Head of caudate nucleus (tissue), 42 donors: ENCODE data around the gene TPCN2.
A peak's percentile ranks its signal among the peaks of the same experiment; 100 is the strongest.

Source experiments
- DNase-seq, 42 donors: peaks; one replicate each; pipeline versions ENCODE4 v3.0.0 to v3.0.0-alpha.2; 2020 to 2021; ENCODE audit warnings: mixed read lengths in 7 of 42
- intact Hi-C: fragments of 100-400 bp; cut with DNase I; formaldehyde crosslinking; loops from one replicate; pipeline ENCODE4 v1.15.0; 2022

The TPCN2 gene

DNA sequence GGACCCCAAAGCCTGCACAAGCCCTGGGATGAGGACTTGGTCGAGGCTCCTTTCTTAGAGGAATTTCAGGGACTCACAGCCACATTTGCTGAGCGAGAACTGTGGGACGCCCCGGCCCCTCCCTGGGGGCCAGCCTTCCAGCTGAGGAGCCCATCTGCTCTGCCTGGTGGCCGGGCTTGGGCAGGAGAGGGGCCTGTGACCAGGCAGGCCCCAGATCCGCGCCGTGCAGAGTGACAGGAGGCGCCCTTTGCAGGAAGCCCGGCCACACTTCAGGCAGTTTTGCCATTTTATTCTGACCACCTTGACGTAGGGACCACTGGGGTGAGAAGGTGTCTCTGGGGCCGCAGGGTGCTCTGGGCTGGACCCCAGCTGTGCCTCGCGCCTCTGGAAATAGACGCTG lies 35.6 kb downstream of the TPCN2 start:
- intact Hi-C loops, result loop anchor here (10.0 kb wide), 1 partner anchor 160 kb away; no protein-coding TSS in a partner anchor
- no peak for DNase-seq

DNA sequence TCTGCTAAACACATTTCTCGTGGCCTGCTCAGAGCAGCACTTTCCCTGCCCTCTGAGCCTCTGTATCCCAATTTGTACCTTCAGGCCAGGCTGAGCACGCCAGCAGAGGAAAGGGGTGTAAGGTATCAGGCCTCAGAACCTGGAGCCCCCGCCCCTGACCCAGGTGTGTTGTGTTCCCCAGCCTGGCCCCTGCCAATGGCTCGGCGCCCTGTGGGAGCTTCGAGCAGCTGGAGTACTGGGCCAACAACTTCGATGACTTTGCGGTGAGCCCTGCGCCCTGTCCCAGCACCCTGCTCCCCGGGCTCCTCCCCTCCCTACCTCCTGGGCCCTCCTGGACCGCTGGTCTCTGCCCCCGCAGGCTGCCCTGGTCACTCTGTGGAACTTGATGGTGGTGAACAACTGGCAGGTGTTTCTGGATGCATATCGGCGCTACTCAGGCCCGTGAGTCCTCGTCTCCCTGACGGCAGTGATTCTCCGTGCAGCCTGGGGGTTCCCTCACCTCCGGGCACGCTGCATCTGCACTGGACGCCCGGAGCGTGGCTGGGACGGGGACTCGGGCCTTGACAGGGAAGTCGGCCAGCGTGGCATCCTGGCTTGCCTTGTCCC lies 36.9 kb downstream of the TPCN2 start:
- intact Hi-C loops, result loop anchor here (10.0 kb wide), 1 partner anchor 161 kb away; no protein-coding TSS in a partner anchor
- no peak for DNase-seq

DNA sequence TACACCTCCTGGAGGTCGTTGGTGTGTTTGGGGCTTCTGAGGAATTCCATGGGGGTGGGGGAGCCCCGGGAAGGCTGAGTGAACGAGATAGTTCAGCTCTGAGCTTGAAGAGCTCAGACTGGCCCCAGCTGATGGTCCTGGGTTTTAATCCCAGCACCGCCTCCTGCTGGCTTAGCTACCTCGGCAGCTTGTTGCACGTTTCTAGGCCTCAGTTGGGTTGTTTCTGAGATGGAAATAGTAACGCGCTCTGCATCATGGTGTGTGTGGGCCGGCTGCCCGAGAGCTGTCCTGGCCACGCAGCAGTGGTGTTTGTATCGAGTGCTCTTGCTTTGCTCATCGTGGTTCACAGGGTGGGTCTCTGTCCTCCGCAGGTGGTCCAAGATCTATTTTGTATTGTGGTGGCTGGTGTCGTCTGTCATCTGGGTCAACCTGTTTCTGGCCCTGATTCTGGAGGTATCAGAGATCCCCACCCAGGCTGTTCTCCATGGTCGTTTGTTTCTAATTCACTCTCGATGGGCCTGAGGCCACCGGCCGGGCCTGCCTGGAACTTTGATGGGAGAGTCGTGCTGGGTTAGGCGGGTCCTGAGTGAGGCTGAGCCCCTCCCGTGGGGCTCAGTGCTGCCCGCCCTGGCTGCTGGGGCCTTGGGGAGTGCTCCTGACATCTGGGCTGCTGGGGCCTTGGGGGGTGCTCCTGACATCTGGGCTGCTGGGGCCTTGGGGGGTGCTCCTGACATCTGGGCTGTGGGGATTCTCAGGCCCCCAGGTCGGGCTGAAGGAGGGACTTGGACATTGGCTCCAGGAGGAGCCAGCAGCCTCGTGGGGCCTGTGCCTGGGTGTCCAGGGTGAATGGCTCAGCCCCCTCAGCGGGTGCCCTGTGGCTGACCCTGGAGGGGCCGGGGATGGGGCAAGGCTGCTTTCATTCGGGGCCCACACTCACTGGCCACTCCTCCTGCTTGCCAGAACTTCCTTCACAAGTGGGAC lies 37.7 kb downstream of the TPCN2 start:
- no peak for DNase-seq
- intact Hi-C loops, result loop anchor here (10.0 kb wide), 1 partner anchor 162 kb away; no protein-coding TSS in a partner anchor

DNA sequence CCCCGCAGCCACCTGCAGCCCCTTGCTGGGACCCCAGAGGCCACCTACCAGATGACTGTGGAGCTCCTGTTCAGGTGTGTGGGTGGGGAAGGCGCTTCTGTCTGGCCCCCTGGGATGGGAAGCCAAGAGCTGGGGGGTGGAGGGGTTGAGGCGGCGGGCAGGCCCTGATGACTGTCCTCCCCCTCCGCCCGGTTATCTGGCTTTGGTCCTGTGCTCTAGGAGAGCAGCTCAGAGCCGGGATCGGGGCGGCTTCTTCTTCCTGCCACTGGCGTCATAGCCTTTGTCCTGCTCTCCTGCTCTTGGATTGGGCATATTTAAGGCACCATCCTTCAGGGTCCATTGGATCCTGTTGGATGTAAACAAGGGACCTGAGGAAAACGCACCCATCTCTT lies 38.4 kb downstream of the TPCN2 start:
- no peak for DNase-seq
- intact Hi-C loops, result loop anchor here (10.0 kb wide), 1 partner anchor 162 kb away; no protein-coding TSS in a partner anchor

DNA sequence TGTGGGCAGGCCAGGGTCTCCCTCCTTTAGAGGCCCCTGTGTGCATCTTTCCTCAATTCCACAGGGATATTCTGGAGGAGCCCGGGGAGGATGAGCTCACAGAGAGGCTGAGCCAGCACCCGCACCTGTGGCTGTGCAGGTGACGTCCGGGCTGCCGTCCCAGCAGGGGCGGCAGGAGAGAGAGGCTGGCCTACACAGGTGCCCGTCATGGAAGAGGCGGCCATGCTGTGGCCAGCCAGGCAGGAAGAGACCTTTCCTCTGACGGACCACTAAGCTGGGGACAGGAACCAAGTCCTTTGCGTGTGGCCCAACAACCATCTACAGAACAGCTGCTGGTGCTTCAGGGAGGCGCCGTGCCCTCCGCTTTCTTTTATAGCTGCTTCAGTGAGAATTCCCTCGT lies 39.1 kb downstream of the TPCN2 start:
- intact Hi-C loops, result loop anchor here (10.0 kb wide), 1 partner anchor 163 kb away; no protein-coding TSS in a partner anchor
- DNase-seq, result no peak

DNA sequence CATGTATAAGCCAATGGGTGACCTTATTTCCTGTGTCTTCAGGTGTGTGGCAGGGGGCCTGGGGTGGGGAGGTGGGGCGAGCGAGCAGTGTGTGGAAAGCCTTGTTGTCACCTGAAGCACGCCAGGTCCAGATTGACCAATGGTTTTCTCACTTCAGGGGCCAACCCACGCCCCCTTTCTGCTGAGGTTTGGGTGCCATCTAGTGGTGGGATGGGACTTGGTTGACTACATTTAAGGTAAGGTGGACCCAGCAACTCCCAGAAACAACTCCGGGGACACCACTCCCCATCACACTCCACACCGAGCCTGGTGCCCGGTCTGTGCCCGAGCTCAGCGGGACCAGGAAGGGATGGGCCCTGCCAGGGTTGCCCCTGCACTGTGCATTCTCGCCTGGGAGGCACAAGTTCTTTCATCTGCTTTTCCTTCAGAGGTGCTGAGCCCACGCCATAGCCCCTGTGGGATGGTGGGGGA lies 40.0 kb downstream of the TPCN2 start:
- intact Hi-C loops, result loop anchor here (10.0 kb wide), 1 partner anchor 164 kb away; no protein-coding TSS in a partner anchor
- peak; percentile 28 to 89 (median 71) for DNase-seq

DNA sequence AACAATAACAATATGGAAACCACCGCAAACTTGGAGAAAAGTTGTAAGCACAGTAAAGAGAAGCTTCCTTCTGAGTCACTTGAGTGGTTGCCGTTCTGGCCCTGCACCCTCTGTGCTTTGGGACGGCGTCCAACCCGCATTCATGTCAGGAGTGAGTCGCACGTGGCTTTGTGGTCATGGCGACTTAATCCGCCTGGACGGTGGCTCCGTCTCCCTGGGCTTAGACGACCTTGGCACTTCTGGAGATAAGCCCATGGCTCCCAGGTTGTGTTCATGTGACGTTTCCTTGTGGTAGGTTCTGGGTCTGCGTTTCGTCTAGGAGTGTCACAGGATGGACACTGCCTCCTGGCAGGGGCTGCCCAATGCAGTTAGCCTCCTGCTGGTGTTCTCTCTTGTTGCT lies 40.5 kb downstream of the TPCN2 start:
- no peak for DNase-seq
- intact Hi-C loops, result loop anchor here (10.0 kb wide), 1 partner anchor 164 kb away; no protein-coding TSS in a partner anchor

DNA sequence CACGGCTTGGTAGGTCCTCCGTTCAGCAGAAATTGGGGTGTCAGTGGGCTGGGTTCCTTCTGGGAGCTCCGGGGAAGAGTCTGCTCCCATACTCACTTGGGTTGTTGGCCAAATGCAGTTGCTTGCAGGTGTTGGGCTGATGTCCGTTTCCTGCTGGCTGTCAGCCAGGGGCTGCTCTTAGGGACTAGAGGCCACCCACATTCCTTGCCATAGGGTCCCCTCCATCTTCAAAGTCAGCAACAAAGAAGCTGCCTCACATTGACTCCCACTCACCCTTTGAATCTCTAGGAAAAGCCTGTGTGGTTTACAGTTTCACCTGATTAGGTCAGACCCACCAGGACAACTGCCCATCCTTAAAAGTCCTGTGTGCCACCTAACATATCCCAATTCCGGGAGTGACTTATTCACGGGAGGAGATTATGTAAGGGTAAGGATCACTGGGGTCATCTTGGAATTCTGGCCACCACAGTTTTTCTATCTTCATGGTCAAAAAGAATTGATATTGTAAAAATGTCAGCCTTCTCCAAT lies 43.0 kb downstream of the TPCN2 start:
- intact Hi-C loops, result no loop called here
- DNase-seq, result no peak

DNA sequence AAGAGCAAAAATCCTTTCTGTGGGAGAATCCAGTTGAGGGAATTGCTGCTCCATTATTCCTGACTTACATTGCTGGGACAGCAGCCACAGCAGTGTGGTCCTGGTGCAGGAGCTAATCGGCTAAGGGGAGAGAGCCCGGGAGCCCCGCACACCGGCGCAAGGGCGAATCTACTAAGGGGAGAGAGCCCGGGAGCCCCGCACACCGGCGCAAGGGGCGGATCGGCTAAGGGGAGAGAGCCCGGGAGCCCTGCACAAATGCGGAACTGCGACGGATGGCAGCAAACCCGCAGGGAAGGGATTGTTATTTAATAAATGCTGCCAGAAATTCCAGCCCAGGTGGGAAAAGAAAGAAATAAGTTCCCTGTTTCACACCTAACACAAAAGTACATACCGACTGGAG lies 43.5 kb downstream of the TPCN2 start:
- intact Hi-C loops, result no loop called here
- no peak for DNase-seq

DNA sequence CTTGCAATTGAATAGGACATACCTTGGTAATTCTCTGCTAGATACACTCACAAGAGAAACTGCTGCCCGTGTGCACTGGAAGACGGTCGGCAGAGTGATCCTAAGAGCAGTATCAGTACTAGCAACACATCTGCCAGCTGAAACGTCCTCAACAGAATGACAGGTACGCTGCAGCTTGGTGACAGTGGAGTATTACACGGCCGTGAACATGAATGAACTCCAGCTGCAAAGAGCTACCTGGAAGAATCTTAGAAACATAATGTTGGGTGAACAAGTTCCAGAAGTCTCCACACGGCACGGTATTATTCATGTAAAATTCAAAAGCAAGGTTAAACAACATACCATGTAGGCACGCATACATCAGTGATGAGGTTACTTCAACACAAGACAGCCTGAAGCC lies 44.4 kb downstream of the TPCN2 start:
- DNase-seq, result no peak
- intact Hi-C loops, result no loop called here

DNA sequence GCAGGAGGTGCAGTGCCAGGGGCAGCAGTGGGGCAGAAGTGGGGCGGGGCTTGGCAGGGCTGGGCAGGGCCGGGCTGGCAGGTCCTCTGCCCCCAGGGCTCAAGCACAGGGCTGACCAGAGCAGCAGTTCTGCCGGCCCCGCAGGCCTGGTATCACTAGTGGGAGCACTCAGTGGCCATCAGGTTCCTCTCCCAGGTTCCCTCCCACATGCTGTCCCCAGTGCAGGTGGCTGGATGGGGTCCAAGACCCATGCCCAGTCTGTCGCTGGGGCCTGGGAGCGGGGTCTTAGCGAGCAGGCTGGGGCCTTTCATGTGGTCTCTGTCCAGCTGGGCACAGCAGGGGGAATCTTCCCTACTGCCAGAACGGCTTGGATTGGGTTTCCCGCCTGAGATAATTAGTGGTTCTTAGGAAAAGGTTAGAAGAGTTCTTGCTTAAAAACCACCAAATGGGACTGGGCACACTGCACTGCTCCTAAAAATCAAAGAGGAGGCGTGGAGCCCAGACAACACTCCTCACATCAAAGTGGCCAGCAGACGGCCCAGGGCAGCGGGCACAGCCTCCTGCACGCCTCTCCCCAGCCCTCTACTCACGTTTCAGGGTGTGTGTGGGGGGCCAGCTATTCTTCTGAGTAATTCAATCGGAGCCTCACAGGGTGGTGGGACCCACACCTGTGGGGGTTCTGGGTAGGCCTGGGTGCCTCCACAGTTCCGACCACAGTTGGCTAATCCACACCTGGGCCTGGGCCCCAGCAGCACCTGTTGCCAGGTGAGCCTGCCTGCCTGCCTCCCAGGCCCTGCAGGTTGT lies 45.6 kb downstream of the TPCN2 start:
- intact Hi-C loops, result no loop called here
- DNase-seq, result no peak

DNA sequence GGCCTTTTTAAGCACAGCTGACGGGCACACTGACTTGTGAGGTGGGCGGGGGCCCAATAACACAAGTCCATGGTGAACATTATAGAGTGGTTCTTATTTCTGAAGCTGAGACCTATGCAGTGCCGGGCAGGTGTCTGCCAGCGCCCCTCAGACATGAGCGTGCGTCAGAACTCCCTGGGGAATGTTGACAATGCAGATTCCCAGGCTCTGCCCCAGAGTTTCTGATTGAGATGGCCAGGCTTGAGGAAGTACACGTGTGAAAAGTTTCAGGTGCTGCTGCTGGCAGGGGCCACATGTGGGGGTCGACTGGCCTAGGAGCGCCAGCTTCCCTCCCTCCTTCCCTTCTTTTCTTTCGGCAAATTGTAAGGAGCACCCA lies 46.2 kb downstream of the TPCN2 start:
- DNase-seq, result no peak
- intact Hi-C loops, result no loop called here

DNA sequence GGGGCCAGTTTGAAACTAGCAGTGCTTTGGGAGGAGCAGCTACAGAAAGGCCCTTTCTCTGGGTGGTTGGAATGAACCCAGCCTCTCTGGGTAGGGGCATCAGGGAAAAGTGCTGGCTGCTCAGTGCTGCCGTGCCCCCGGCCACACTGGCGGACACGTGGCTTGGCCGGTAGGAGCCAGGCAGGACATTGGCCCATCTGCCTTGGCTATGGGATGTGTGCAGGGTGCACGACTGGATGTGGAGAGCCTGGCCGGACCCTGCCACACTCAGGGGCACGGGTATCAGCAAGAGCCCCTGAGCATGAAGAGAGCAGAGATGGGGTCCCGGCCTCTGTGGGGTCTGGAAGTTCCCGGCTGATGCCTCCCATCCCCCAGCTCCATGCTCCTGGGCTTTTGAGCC lies 46.6 kb downstream of the TPCN2 start:
- intact Hi-C loops, result no loop called here
- peak in 8 of 42 donors; percentile 18 to 48 (median 30) for DNase-seq

DNA sequence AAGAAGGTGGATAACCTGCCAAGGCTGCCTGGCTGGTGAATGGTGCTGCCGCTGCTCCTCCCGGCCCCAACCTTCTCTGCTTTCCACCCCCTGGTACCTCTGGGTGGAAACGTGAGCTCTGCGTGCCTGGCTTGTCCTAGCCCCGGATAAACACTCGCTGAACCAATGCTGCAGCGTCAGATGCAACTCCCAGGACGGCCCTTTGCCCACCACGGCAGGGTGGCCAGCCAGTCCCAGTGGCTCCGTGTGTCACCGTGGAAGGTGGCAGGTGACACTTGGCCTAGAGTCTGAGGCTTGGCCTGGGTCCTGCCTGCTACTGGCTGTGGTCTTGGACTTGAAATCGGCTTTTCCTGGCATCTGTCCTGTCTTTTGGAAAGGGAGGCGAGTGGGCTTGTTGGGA lies 47.7 kb downstream of the TPCN2 start:
- intact Hi-C loops, result no loop called here
- DNase-seq, result no peak

DNA sequence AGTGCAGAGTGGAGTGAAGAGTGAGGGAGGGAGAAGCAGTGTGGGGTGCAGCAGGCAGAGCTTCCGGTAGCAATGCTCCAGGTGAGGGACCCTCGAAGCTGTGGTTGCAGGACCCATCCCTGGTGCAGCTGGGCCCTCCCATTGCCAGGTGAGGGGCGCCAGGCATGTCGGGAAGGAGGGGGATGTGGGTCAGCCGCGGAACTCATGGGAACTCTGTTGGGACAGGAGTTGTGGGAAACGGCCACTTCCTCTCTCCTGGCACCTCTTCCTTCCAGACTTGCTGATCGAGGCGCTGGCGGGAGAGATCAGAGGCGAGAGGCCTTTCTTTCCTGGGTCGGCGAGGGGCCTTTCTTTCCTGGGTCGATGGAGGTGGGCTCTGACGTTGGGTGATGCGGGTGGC lies 48.5 kb downstream of the TPCN2 start:
- DNase-seq, result no peak
- intact Hi-C loops, result no loop called here

DNA sequence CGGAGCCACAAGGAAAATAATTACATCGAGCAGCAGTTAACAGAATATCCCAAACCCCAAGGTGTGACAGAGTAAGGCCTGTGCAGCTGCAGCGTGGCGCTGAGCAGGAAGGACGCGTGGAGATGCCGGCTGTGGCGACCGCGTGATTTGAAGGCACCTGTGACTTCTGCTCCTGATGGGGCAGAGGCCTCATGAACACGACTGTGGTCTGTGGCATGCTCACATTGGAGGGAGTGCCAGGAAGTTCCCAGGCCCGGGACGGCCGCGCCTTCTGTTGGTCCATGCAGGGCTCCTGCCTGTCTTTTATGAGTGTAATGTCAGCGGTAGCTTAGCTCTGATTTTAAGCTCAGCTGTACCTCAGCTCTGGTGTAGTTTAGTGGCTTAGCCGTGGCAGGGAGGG lies 50.4 kb downstream of the TPCN2 start:
- intact Hi-C loops, result no loop called here

DNA sequence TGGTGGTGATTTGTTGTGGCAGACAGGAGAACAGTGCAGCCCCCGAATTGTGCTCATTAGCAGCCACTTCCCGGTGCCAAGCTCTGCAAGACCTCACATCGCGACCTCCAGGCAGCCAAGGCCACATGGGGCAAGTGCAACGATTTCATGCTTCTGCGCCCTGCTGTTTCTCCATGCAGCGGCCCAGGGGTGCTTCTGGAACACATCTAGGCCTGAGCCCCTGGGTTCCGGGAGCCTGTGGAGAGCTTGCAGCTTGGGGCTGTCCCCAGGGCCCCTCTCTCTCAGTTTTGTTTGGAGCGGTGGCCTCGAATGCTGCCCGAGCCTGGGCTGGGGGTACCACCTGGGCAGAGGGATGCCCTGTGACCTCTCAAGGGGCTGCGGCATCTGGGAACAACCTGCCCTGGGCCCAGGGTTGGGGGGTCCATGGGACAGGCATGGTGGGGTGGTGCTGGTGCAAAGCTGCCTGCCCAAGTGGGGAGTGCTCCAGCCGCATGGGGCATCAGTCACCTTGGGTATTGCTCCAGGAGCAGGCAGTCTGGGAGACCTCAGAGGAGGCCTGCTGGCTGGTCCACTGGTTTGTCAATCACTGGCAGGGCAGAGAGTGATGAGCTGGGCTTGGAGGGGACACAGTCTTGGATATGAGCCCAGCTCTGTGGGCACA lies 51.9 kb downstream of the TPCN2 start:
- no peak for DNase-seq
- intact Hi-C loops, result loop anchor here (1.0 kb wide), 1 partner anchor 543 kb away; no protein-coding TSS in a partner anchor

More for the DNA sequence above, 50.4 kb downstream of the TPCN2 start:
- no peak for DNase-seq

DNA sequence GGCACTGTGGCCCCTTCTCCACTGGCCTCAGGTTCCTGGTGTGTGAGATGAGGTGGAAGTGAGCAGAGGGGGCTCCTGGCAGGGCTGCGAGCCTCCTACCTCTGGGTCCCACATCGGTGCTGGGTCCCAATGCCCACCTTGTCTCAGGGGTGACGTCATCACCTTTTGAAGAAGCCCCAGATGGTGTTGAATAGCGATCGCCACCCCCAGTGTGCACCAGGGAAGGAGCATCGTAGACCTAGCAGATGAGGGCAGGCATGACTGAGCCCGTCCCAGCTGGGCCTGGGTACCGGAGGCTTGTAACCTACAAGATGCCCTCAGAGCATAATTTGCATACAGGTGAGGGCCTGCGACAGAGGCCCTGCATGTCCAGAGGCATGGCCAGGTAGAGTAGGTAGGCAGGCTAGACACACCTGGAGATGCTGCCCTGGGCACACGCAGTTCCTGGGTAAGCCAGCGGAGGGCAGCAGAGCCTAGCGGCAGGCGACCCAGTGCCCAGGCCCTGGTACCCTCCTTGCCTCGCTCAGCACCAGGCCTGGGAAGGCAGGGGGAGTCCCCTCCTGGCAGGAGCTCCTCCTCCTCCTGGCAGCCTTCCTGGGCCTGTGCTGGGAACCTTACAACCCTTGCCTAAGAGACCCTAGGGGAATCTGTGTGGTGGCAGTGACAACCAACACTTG lies 52.5 kb downstream of the TPCN2 start:
- intact Hi-C loops, result loop anchor here (1.0 kb wide), 1 partner anchor 542 kb away; no protein-coding TSS in a partner anchor
- DNase-seq, result peak; percentile 42 to 88 (median 77)
